T-helper 22 cell (primary cell): Measurements from ENCODE around the gene MMP2.

ENCODE experiments used
- DNase-seq: peaks from one replicate; pipeline ENCODE4 v3.0.0-alpha.2; 2020; ENCODE audit warnings: low read depth

Gene MMP2

GRCh38 chr16:55515111-55515510 lies 36.1 kb downstream of the MMP2 start:
- DNase-seq, result no peak

- no peak for DNase-seq
These were observed 42.8 kb downstream of the MMP2 start for GRCh38 chr16:55521792-55522191.

GRCh38 chr16:55526441-55526840 lies 47.4 kb downstream of the MMP2 start:
- no peak for DNase-seq

- no peak for DNase-seq
These were observed 48.9 kb downstream of the MMP2 start for GRCh38 chr16:55527885-55528284.

- DNase-seq, result no peak
These were observed 50.0 kb downstream of the MMP2 start for GRCh38 chr16:55529018-55529417.

- no peak for DNase-seq
These were observed 51.4 kb downstream of the MMP2 start for GRCh38 chr16:55530316-55530856.

GRCh38 chr16:55532227-55532626 lies 53.2 kb downstream of the MMP2 start:
- no peak for DNase-seq

- DNase-seq, result no peak
These were observed 55.8 kb downstream of the MMP2 start for GRCh38 chr16:55534756-55535155.

GRCh38 chr16:55539049-55539448 lies 60.1 kb downstream of the MMP2 start:
- DNase-seq, result no peak

- DNase-seq, result no peak
These were observed 60.5 kb downstream of the MMP2 start for GRCh38 chr16:55539488-55539887.

GRCh38 chr16:55540221-55540620 lies 61.2 kb downstream of the MMP2 start:
- no peak for DNase-seq

- no peak for DNase-seq
These were observed 63.6 kb downstream of the MMP2 start for GRCh38 chr16:55542459-55543082.

- no peak for DNase-seq
These were observed 64.5 kb downstream of the MMP2 start for GRCh38 chr16:55543472-55543871.

GRCh38 chr16:55552621-55553020 lies 73.6 kb downstream of the MMP2 start:
- no peak for DNase-seq

GRCh38 chr16:55555436-55555835 lies 76.4 kb downstream of the MMP2 start:
- no peak for DNase-seq
